H1 (cell line): Measurements from ENCODE around the gene WDR13. TPM values are rescaled to one million over a fixed set of nuclear protein-coding genes. Genes with fewer than 3 reads are reported as not detected.

Experiments used
- BRCA1 ChIP-seq: IDR thresholded peaks from 2 replicates; pipeline ENCODE4 v1.6.1; 2012; ENCODE audit warnings: low read depth, low read length, improper control_type of control experiment
- EGR1 ChIP-seq: IDR thresholded peaks from 2 replicates; pipeline ENCODE4 v1.6.1; 2011; ENCODE audit warnings: low read depth, low read length, borderline replicate concordance
- EP300 ChIP-seq, 2 experiments: IDR thresholded peaks; 1 replicate in 1 of 2; 2 replicates in 1 of 2; pipeline ENCODE4 v1.6.1; 2011 to 2012; ENCODE audit warnings: low read depth in 2 of 2, low read length in 2 of 2, mild to moderate bottlenecking in 2 of 2, borderline replicate concordance in 1 of 2, inconsistent platforms in 1 of 2, moderate library complexity in 1 of 2
- GABPA ChIP-seq: IDR thresholded peaks from 2 replicates; pipeline ENCODE4 v1.6.1; 2011; ENCODE audit warnings: mild to moderate bottlenecking, low read length, moderate library complexity, borderline replicate concordance; ENCODE audit not compliant: insufficient read depth
- HDAC2 ChIP-seq, 2 experiments: fragments of 300-600 bp in 1 of 2; sonication (generic) in 1 of 2; IDR thresholded peaks; 2 replicates each; pipeline ENCODE4 v1.6.1; 2011 to 2012; ENCODE audit warnings: low read depth in 2 of 2, low read length in 2 of 2, mild to moderate bottlenecking in 2 of 2, moderate library complexity in 2 of 2, borderline replicate concordance in 1 of 2, inconsistent platforms in 1 of 2
- POLR2A ChIP-seq, 2 experiments: IDR thresholded peaks; 1 replicate in 1 of 2; 2 replicates in 1 of 2; pipeline ENCODE4 v1.6.1; 2011; ENCODE audit warnings: low read depth in 2 of 2, low read length in 2 of 2, mild to moderate bottlenecking in 2 of 2; ENCODE audit errors: control extremely low read depth in 1 of 2
- POU5F1 ChIP-seq: IDR thresholded peaks from 2 replicates; pipeline ENCODE4 v1.6.1; 2011; ENCODE audit warnings: low read depth, mild to moderate bottlenecking, low read length, moderate library complexity
- RAD21 ChIP-seq, 2 experiments: IDR thresholded peaks in 1 of 2; conservative IDR thresholded peaks in 1 of 2; 2 replicates each; pipeline ENCODE4 v1.6.1; 2011; ENCODE audit warnings: low read depth in 2 of 2, low read length in 2 of 2, improper control_type of control experiment in 1 of 2, inconsistent platforms in 1 of 2, mild to moderate bottlenecking in 1 of 2, moderate library complexity in 1 of 2
- RFX5 ChIP-seq: IDR thresholded peaks from 2 replicates; pipeline ENCODE4 v1.6.1; 2011; ENCODE audit warnings: low read depth, low read length, improper control_type of control experiment, borderline replicate concordance
- RNF2 ChIP-seq: fragments of 200-900, 300-1000 bp; sonication (generic); IDR thresholded peaks from 2 replicates; pipeline ENCODE4 v1.7.1; 2016; ENCODE audit warnings: borderline replicate concordance, low read depth, mild to moderate bottlenecking, antibody characterized with exemption, low read length; ENCODE audit not compliant: poor library complexity, severe bottlenecking; ENCODE audit errors: missing control alignments
- SP1 ChIP-seq: IDR thresholded peaks from 2 replicates; pipeline ENCODE4 v1.6.1; 2011; ENCODE audit warnings: low read depth, low read length
- TEAD4 ChIP-seq: IDR thresholded peaks from 2 replicates; pipeline ENCODE4 v1.6.1; 2012; ENCODE audit warnings: low read depth, low read length, inconsistent platforms, mixed read lengths
- polyA plus RNA-seq, 7 experiments: library from polyadenylated mRNA; depleted of rRNA in 3 of 7; stranded (reverse) in 5 of 7; unstranded in 2 of 7; fragments of >200 nt in 5 of 7; fragments of 200-250 nt in 2 of 7; gene quantifications; 1 replicate in 5 of 7; 2 replicates in 1 of 7; 4 replicates in 1 of 7; pipeline versions ENCODE4 v1.2.1 to v1.2.3, GENCODE V29; 2011 to 2013; ENCODE audit warnings: missing spikeins in 2 of 7, mixed read lengths in 2 of 7
- total RNA-seq: library from RNA; stranded (reverse); fragmentation: NEBNext Ultra II Directional; extraction: Animal tissue kit (Norgen Biotek cat#: 25700); gene quantifications from 2 replicates; pipeline ENCODE4 v1.2.1, GENCODE V29; 2021
- TF ChIP-seq, protein P1 (sequence below), 3 experiments: IDR thresholded peaks; 1 replicate in 2 of 3; 2 replicates in 1 of 3; pipeline versions ENCODE4 v1.5.1 to v1.6.1; 2011; ENCODE audit warnings: low read length in 3 of 3, mild to moderate bottlenecking in 3 of 3, inconsistent platforms in 2 of 3, low read depth in 1 of 3, moderate library complexity in 1 of 3; ENCODE audit not compliant: insufficient read depth in 1 of 3; ENCODE audit errors: control extremely low read depth in 1 of 3
- TF ChIP-seq, protein P2 (sequence below): IDR thresholded peaks from 2 replicates; pipeline ENCODE4 v1.6.1; 2011; ENCODE audit warnings: low read depth, mild to moderate bottlenecking, low read length; ENCODE audit not compliant: insufficient read depth
- TF ChIP-seq, protein P3 (sequence below): IDR thresholded peaks from 2 replicates; pipeline ENCODE4 v1.6.1; 2012; ENCODE audit warnings: low read length, inconsistent platforms
- TF ChIP-seq, protein P4 (sequence below): IDR thresholded peaks from 2 replicates; pipeline ENCODE4 v1.6.1; 2011; ENCODE audit warnings: low read length, improper control_type of control experiment

WDR13 gene
- total and polyA plus RNA-seq, 2 of the 8 experiments (the other 6 are each of a cell fraction or from before 2014, with no cell fraction given) = 19.4 to 46.3 TPM

DNA sequence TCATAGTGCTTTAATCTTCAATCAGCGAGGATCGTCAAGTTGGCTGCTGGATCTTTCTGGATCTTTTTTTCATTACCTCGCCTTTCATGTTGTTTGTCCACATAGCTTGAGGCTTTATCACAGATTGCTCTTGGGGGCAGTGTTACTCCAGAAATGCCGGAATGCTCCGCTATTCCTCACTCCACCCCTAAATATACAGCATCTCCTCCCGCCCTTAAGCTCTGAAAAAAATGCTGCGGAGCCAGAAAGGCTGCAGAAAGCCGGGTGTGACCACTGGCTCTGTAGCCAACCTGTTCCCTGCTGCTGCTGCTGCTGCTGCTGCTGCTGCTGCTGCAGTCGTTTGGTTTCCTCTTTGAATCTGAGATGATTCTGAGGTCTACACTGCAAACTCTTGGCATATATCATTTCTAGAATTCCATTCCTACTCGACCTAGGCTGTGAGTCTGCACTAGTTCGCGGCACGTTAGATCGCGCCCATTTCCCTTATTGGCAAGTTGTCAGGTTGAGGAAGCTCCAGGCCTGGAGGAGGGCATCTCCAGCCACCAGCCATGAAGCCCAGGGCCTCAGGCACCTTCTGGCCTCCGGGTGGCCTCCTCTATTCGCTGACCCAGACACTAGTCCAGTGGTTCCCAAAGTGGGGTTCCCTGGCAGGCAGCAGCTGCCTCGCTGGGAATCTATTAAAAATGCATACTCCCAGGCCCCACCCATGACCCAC is 34.2 kb downstream of the WDR13 start (continued):
- TF ChIP-seq, protein P1, sequence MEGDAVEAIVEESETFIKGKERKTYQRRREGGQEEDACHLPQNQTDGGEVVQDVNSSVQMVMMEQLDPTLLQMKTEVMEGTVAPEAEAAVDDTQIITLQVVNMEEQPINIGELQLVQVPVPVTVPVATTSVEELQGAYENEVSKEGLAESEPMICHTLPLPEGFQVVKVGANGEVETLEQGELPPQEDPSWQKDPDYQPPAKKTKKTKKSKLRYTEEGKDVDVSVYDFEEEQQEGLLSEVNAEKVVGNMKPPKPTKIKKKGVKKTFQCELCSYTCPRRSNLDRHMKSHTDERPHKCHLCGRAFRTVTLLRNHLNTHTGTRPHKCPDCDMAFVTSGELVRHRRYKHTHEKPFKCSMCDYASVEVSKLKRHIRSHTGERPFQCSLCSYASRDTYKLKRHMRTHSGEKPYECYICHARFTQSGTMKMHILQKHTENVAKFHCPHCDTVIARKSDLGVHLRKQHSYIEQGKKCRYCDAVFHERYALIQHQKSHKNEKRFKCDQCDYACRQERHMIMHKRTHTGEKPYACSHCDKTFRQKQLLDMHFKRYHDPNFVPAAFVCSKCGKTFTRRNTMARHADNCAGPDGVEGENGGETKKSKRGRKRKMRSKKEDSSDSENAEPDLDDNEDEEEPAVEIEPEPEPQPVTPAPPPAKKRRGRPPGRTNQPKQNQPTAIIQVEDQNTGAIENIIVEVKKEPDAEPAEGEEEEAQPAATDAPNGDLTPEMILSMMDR (IDR thresholded peaks at IDR 0.05; ENCODE audit: control extremely low read depth in 1 of 3, insufficient read depth in 1 of 3, low read depth in 1 of 3, low read length in 3 of 3) = peak in 2 of 3 experiments; percentile 61 to 67; a peak in 3 of 4 replicates
- TF ChIP-seq GABPA (no peak), POU5F1 (no peak), POLR2A (IDR thresholded peaks at IDR 0.05; ENCODE audit: control extremely low read depth in 1 of 2, low read depth in 2 of 2, low read length in 2 of 2) (no peak), EGR1 (no peak; the same call in 1 of the 2 replicates), SP1 (peak; percentile 87), HDAC2 (IDR thresholded peaks at IDR 0.05; ENCODE audit: borderline replicate concordance in 1 of 2, low read depth in 2 of 2, low read length in 2 of 2) (no peak), BRCA1 (no peak), EP300 (IDR thresholded peaks at IDR 0.05; ENCODE audit: borderline replicate concordance in 1 of 2, low read depth in 2 of 2, low read length in 2 of 2) (peak in 1 of 2 experiments; percentile 60; a peak in 1 of 3 replicates), RFX5 (no peak), RAD21 (IDR thresholded peaks at IDR 0.05 in 1 of 2, conservative IDR thresholded peaks at IDR 0.05 in 1 of 2; ENCODE audit: low read depth in 2 of 2, low read length in 2 of 2) (peak; percentile 91), TEAD4 (0 out of 2 replicates have a peak, but pooled peaks have one; percentile 10), RNF2 (no peak)
- TF ChIP-seq, protein P2, sequence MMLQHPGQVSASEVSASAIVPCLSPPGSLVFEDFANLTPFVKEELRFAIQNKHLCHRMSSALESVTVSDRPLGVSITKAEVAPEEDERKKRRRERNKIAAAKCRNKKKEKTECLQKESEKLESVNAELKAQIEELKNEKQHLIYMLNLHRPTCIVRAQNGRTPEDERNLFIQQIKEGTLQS = no peak
- TF ChIP-seq, protein P3, sequence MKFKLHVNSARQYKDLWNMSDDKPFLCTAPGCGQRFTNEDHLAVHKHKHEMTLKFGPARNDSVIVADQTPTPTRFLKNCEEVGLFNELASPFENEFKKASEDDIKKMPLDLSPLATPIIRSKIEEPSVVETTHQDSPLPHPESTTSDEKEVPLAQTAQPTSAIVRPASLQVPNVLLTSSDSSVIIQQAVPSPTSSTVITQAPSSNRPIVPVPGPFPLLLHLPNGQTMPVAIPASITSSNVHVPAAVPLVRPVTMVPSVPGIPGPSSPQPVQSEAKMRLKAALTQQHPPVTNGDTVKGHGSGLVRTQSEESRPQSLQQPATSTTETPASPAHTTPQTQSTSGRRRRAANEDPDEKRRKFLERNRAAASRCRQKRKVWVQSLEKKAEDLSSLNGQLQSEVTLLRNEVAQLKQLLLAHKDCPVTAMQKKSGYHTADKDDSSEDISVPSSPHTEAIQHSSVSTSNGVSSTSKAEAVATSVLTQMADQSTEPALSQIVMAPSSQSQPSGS = no peak
- TF ChIP-seq, protein P4, sequence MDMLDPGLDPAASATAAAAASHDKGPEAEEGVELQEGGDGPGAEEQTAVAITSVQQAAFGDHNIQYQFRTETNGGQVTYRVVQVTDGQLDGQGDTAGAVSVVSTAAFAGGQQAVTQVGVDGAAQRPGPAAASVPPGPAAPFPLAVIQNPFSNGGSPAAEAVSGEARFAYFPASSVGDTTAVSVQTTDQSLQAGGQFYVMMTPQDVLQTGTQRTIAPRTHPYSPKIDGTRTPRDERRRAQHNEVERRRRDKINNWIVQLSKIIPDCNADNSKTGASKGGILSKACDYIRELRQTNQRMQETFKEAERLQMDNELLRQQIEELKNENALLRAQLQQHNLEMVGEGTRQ = no peak
